Prostate gland (tissue), 2 donors: Measurements from ENCODE around the gene H2BW2.

Experiments used
- CTCF ChIP-seq, 4 experiments: fragments of 200-600 bp in 2 of 4; fragments of 450-650 bp in 2 of 4; sonication (generic) in 2 of 4; IDR thresholded peaks; 1 replicate in 3 of 4; 2 replicates in 1 of 4; pipeline ENCODE4 v1.5.1; 2016 to 2019; ENCODE audit warnings: antibody characterized with exemption in 4 of 4, mild to moderate bottlenecking in 2 of 4, moderate library complexity in 2 of 4
- POLR2A ChIP-seq: fragments of 450-650 bp; IDR thresholded peaks from one replicate; pipeline ENCODE4 v1.6.1; 2016; ENCODE audit warnings: antibody characterized with exemption, mild to moderate bottlenecking
- POLR2AphosphoS5 ChIP-seq: sonication (generic); formaldehyde crosslinking; IDR thresholded peaks from one replicate; pipeline ENCODE4 v1.6.1; 2017; ENCODE audit warnings: antibody characterized with exemption

DNA sequence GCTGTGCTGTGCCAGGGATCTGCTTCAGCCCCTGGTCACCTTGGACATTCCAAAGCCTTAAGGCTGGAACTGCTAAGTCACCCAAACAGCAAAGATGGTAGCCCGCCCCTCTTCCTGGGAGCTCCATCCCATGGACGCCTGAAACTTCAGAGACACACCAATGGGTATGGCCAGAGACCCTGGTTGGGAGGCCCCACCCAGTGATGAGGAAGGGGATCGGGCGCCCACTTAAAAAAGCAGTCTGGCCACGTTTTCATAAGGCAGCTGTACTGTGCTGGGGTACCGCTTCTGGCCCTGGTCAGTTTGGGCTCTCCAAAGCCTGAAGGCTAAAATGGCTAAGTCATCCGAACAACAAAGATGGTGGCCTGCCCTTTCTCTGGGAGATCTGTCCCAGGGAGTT is 45.7 kb downstream of the H2BW2 start:
- no peak for TF ChIP-seq CTCF (IDR thresholded peaks at IDR 0.05)
- TF ChIP-seq POLR2A = no peak
- no peak for TF ChIP-seq POLR2AphosphoS5
